Activated naive CD8-positive, alpha-beta T cell (primary cell): ENCODE measurements around the gene TES.

Experiments used
- H3K27ac Mint-ChIP-seq: one replicate; pipeline ENCODE4 v1.8.0; 2021; ENCODE audit warnings: mixed read lengths
- H3K27me3 Mint-ChIP-seq: one replicate; pipeline ENCODE4 v1.8.0; 2021; ENCODE audit warnings: mixed read lengths
- H3K36me3 Mint-ChIP-seq: one replicate; pipeline ENCODE4 v1.8.0; 2021; ENCODE audit warnings: mixed read lengths
- H3K4me1 Mint-ChIP-seq: one replicate; pipeline ENCODE4 v1.8.0; 2021; ENCODE audit warnings: low read depth, mixed read lengths
- H3K4me3 Mint-ChIP-seq: one replicate; pipeline ENCODE4 v1.8.0; 2021; ENCODE audit warnings: mild to moderate bottlenecking, mixed read lengths
- H3K9me3 Mint-ChIP-seq: one replicate; pipeline ENCODE4 v1.8.0; 2021; ENCODE audit warnings: low read depth, mixed read lengths

The TES gene

DNA sequence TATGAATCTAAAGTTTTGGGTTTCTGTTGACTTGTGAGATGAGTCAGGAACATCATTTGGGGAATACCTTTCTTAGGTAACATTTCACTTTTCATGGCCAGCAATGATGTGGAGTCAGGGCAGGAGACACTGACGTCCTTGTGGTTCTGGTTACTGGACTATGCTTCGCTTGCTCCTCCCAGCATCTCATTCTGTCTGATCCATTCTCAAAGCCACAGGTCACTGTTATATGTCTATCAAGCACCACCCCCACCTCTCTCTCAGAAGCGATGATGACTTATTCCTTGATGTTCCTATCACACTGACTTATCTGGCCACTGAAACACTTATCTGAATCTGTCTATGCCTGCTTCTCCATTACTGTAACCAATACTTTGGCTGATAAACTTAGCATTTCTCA is 51.6 kb downstream of the TES start:
- Mint-ChIP-seq H3K27me3 (peaks cover 1% of the 10 kb centered on the region), H3K4me1 (peaks cover 7% of the 10 kb centered on the region), H3K36me3 (peaks cover 4% of the 10 kb centered on the region), H3K9me3 (no peaks in the 10 kb centered on the region), H3K4me3 (no peak overlapping the region), H3K27ac (no peak overlapping the region)

DNA sequence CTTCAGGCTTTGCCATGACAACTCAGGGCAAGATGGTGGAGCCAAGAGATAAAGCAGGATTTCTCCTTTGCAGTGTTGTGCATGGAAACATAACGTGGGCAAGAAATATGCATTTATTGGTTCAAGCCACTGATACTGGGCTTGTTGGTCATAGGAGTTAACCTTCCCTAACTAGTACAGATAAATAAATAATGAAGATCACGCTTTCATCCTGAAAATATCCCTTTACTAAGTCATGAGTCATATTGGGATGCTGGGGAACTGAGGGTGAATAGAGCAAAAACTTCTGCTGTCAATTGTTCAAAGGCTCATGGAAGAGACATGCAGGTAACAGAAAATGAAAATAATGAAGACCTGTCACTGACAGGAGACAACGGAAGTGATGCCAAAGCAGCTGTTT is 55.5 kb downstream of the TES start:
- Mint-ChIP-seq H3K4me1 (no peaks in the 10 kb centered on the region), H3K27ac (no peak overlapping the region)

DNA sequence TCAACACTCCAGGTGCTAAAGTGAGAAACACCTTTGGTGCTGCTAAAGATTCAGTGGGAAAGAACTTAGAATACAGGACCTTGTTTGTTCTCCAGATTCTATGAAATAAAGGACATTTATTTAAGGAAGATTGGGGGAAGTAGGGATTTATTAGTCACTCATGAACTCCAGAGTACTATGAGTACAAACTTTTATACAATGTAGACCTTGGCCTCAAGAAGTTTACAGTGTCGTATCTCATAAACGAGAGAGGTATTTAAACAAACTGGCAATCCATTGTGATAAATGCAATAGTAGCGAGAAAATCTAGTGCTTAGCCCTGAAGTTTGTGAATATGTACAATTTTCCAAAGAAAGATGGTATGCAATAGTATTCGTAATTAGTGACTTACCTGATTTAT is 59.1 kb downstream of the TES start:
- H3K27me3 Mint-ChIP-seq: peaks cover 14% of the 10 kb centered on the region
- H3K36me3 Mint-ChIP-seq: no peaks in the 10 kb centered on the region
- no peaks in the 10 kb centered on the region for H3K9me3 Mint-ChIP-seq
- no peaks in the 10 kb centered on the region for H3K4me1 Mint-ChIP-seq
- H3K4me3 Mint-ChIP-seq: no peak overlapping the region
- H3K27ac Mint-ChIP-seq: no peak overlapping the region

More for the DNA sequence above, 55.5 kb downstream of the TES start:
- peaks cover 7% of the 10 kb centered on the region for H3K27me3 Mint-ChIP-seq
- H3K4me3 Mint-ChIP-seq: no peak overlapping the region
- no peaks in the 10 kb centered on the region for H3K36me3 Mint-ChIP-seq
- no peaks in the 10 kb centered on the region for H3K9me3 Mint-ChIP-seq

DNA sequence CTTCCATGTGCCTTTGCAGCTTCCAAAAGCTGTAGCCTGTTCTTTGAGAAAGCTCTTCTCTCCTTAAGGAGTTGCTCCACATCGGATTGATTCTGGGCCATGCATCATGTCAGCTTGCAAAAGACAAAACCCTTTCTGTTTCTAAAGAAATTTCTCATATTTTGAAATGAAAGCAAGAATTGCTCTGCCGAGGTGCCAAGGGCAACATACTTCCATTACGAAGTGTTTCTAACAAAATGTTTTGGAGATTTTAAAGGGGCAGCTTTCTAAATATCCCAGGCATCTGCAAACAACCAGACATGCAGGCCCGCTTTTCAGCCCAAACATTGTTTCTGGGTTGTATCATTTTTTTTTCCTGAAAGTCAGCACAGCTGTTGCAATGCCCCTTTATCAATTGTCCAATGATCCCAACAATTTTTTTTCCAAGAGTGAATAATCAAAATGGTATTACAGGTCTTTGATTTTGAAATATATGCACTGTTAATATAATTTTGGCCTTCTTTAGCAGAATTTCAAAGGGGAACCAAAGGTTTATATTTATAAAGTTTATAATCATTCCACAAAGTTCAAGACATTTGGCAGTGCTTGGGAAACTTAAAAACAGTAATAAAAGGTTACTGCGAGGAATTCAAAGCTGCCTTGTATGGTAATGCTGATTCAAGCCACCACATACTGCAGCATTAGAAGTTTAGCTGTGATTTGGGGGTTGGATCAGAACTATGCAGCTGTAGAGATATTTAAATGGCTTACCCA is 61.0 kb downstream of the TES start:
- Mint-ChIP-seq H3K9me3 (no peaks in the 10 kb centered on the region), H3K27me3 (peaks cover 15% of the 10 kb centered on the region), H3K4me3 (no peak overlapping the region), H3K27ac (no peak overlapping the region), H3K36me3 (no peaks in the 10 kb centered on the region), H3K4me1 (no peaks in the 10 kb centered on the region)

DNA sequence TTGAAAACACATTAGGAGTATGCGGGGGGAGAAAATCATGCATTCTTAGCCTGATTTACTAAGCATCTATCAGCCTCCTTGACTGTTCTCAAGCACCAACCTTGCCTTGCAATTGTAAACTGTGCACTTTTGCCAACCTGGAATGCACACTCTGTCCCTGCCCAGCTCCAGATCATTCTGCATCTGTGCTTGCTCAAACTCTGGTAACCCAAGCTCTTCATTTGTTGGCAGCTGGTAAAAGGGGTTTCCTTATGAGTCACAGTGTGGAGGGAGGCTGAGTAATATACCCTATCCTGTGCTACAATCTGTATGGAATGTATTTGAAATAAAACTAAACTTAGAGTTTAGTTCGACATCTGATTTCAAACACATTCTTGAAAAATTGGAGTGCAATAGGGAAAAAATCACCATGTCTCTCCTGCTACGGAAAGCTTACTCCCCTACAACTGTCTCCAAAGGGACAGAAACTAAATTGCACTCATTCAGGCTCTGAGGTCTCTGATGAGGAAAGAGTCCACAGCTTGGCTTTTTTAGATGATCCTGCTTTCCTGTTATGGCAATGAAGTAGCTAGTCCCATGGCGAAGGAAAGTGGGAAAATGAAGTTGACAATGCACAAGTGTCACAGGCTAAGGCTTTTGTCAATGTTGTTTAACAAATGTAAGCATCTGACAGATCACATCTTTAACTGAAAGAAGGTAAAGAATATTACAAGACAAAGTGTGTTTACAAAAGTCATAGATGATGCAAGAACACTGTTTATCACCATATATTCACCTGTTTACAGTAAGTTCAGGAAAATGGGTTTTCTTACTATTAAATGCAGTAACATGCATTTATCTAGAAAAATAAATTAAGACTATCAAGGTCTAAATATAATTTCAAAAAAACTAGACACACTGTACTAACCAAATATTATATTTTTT is 61.9 kb downstream of the TES start:
- Mint-ChIP-seq H3K27ac (no peak overlapping the region), H3K4me3 (no peak overlapping the region), H3K27me3 (peaks cover 20% of the 10 kb centered on the region), H3K9me3 (no peaks in the 10 kb centered on the region), H3K4me1 (no peaks in the 10 kb centered on the region), H3K36me3 (no peaks in the 10 kb centered on the region)

DNA sequence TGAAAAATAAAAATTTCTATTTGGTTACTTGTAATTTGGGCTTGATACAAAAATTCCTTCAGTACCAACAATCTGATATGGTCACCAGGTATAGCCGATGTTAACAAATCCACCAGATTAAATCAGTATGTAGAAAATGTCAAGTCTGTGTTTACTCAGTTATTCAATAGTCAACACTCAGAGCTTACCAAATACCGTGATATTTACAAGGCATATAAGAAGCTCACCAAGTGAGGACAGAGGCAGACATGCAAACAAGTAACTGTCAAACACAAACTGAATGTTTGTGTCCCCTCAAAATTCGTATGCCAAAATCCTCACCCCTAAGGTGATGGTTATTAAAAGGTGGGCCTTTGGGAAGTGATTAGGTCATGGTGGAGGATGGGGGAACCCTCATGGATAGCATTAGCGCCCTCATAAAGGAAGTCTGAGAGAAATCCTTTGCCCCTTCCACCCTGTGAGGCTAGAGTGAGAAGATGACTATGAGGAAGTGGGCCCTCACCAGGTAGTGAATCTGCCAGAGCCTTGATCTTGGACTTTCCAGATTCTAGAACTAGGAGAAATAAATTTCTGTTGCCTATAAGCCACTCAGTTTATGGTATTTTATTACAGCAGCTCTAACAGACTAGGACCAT is 63.1 kb downstream of the TES start:
- Mint-ChIP-seq H3K4me3 (no peak overlapping the region), H3K27me3 (peaks cover 21% of the 10 kb centered on the region), H3K36me3 (no peaks in the 10 kb centered on the region), H3K9me3 (no peaks in the 10 kb centered on the region), H3K27ac (no peak overlapping the region), H3K4me1 (no peaks in the 10 kb centered on the region)

DNA sequence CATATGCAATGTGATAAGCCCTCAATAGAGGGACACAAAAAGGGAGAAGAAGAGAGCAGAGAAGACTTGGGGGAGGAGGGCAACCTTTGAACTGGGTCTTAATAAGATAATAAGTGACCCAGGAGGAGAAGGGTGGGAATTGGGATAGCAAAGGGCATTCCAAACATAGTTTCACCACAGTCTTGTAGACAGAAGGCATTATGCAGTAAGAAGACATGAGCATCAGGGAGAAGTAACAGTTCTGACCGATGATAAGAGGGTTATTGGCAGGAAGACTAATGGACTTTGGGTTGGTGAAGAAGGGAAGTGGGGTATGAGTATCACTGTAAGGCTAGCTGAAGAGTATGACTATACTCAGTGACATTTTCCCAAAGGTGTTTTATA is 63.6 kb downstream of the TES start:
- Mint-ChIP-seq H3K27ac (no peak overlapping the region), H3K36me3 (no peaks in the 10 kb centered on the region), H3K4me3 (no peak overlapping the region), H3K27me3 (peaks cover 19% of the 10 kb centered on the region), H3K9me3 (no peaks in the 10 kb centered on the region), H3K4me1 (no peaks in the 10 kb centered on the region)

DNA sequence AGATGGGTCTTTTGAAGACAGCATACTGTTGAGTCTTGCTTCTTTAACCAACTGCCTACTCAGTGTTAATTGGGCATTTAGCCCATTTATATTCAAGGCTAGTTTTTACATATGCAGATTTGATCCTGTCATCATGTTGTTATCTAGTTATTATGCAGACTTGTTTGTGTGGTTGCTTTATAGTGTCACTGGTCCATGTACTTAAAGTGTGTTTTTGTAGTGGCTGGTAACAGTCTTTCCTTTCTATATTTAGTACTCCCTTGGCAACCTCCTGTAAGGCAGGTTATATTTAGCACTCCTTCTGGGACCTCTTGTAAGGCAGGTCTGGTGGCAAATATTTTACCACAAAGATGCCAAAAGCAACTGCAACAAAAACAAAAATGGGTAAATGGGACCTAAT is 66.7 kb downstream of the TES start:
- no peaks in the 10 kb centered on the region for H3K9me3 Mint-ChIP-seq
- no peak overlapping the region for H3K4me3 Mint-ChIP-seq
- H3K27ac Mint-ChIP-seq: no peak overlapping the region
- H3K4me1 Mint-ChIP-seq: peaks cover 2% of the 10 kb centered on the region
- peaks cover 15% of the 10 kb centered on the region for H3K27me3 Mint-ChIP-seq
- no peaks in the 10 kb centered on the region for H3K36me3 Mint-ChIP-seq

DNA sequence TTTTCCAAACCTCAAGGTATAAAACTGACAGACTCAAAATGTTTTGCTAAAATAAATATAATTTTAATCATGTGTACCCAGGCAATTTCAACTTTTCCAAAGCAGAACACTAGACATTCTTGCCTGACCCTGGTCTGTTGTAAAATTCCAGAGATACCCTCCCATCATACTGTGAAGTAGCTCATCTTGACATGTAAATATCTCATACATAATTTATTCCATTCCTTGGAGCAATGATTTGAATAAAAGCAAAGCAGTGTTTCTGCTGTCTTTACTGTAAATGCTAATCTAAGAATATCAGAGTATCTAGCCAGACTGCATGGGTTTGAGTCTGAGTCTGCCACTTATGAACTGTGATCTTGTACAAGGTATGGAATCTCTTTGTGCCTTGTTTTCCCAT is 68.9 kb downstream of the TES start:
- Mint-ChIP-seq H3K27me3 (peaks cover 12% of the 10 kb centered on the region), H3K36me3 (no peaks in the 10 kb centered on the region)

DNA sequence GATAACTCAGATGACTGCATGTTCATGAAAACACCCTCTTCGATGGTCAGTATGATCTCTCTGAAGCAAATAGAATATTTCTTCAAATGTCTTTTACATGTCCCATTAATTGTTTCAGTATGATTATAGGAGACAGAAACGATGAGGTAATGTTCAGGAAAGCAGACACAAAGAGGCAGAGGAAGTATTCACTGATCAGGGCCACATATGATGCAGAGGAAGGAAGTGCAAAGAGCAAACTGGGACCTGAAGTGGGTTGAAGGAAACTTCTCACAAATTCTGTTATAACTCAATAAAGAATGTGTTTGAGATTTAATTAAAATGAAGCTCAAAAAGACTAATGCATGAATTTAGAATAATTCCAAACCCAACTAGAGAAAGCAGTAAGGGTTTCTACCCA is 70.5 kb downstream of the TES start:
- Mint-ChIP-seq H3K27ac (no peak overlapping the region), H3K9me3 (no peaks in the 10 kb centered on the region), H3K36me3 (no peaks in the 10 kb centered on the region), H3K27me3 (peaks cover 13% of the 10 kb centered on the region), H3K4me3 (no peak overlapping the region), H3K4me1 (peaks cover 2% of the 10 kb centered on the region)

More for the DNA sequence above, 68.9 kb downstream of the TES start:
- Mint-ChIP-seq H3K9me3 (no peaks in the 10 kb centered on the region), H3K4me3 (no peak overlapping the region), H3K4me1 (peaks cover 2% of the 10 kb centered on the region), H3K27ac (no peak overlapping the region)

DNA sequence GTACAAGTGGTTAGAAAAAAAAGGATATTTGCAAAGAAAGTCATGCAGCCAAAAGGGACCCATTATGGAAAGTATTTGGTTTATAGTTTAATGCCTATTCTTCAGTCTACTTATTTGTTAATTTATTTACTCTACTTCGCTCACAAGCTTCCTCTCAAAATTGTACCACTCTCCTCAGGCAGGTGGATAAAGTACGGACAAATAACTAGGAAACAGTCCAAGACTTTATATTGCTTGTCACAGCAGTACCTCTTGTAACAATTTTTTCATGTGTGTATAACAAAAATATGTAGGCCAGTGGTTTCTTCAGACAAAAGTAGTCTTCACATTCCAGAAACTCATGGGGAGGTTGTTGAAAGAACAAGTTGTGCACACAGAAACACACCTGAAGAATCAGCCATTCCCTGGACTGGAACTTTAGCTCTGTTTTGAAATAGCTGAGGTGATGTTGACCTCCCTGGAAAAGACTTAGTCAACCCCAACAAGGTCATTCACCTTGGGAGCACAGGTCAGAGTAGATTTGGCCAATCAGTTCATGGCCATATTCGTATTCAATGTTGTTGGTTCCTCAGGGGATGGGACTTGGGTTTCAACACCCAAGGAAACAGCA is 73.4 kb downstream of the TES start:
- Mint-ChIP-seq H3K4me3 (no peak overlapping the region), H3K9me3 (no peaks in the 10 kb centered on the region), H3K27me3 (peaks cover 6% of the 10 kb centered on the region), H3K27ac (no peak overlapping the region), H3K36me3 (no peaks in the 10 kb centered on the region), H3K4me1 (peaks cover 2% of the 10 kb centered on the region)

DNA sequence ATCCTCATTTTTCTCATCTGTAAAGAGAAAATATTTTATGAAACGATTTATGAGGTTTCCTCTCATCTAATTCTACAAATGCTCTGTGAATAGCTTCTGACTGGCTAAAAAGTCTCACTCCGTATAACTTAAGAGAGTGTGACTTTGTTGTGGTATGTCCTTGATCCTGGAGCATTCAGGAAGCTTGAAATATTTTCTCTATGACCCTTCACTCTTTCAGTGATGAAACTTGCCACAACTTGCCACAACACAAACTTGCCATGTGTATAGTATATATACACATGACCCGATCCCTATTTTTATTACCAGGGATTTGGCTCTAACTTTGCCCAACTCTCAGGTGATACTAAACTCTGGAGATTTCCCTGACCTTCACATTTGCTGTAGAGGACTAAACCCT is 74.1 kb downstream of the TES start:
- H3K9me3 Mint-ChIP-seq: no peaks in the 10 kb centered on the region
- no peak overlapping the region for H3K27ac Mint-ChIP-seq
- peaks cover 2% of the 10 kb centered on the region for H3K4me1 Mint-ChIP-seq
- H3K4me3 Mint-ChIP-seq: no peak overlapping the region
- H3K36me3 Mint-ChIP-seq: no peaks in the 10 kb centered on the region
- peaks cover 6% of the 10 kb centered on the region for H3K27me3 Mint-ChIP-seq

DNA sequence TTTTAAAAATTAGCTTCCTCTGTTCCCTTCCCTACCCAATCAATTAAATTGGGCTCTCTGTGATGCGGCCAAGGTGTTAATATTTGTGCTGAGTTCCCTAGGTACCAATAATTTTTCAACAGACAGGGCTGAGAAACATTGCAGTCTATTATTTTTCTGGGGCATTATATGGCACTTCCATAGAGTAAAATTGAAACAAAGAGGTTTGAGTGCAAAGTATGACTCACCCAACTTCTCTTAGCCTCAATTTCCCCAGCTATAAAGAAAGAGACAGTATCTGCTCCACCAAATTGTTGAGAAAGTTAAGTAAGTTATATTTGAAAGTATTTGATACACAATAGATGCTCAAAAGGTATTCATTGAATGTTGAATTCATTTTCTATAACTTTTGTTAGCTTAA is 74.9 kb downstream of the TES start:
- Mint-ChIP-seq H3K27ac (no peak overlapping the region), H3K4me3 (no peak overlapping the region), H3K9me3 (no peaks in the 10 kb centered on the region), H3K4me1 (peaks cover 2% of the 10 kb centered on the region), H3K36me3 (no peaks in the 10 kb centered on the region), H3K27me3 (peaks cover 6% of the 10 kb centered on the region)

DNA sequence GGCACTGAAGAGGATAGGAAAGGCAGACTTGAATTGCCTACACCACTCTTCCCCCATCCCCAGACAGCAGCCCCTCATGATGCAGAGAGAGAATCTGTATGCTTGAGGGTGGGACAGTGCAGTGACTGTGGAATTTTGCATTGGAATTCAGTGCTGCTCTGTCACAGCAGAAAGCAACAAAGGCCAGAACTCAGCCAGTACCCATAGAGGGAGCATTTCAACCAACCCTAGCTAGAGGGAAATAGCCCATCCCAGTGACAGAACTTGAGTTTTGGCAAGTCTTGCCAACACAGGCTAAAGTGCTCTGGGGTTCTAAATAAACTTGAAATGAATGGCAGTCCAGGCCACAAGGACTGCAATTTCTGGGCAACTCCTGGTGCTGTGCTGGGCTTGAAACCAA is 80.4 kb downstream of the TES start:
- Mint-ChIP-seq H3K9me3 (peaks cover 4% of the 10 kb centered on the region), H3K36me3 (no peaks in the 10 kb centered on the region), H3K27me3 (peaks cover 9% of the 10 kb centered on the region), H3K4me3 (no peak overlapping the region), H3K4me1 (no peaks in the 10 kb centered on the region), H3K27ac (no peak overlapping the region)

DNA sequence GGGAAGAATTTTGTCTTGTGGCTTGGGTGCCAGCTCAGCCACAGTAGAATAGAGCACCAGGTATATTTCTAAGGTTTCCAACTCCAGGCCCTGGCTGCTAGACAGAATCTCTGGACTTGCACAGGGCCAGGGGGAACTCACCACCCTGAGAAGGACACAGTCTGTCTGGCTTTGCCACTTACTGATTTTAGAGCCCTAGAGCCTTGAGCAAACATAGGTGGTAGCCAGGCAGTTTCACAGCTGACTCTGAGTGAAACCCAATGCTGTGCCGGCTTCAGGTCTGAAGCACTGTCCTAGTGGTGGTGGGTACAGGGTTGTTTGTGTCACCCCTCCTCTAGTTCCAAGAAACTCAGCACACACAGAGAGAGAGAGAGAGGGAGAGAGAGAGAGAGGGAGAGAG is 81.6 kb downstream of the TES start:
- Mint-ChIP-seq H3K27me3 (peaks cover 9% of the 10 kb centered on the region), H3K36me3 (no peaks in the 10 kb centered on the region), H3K4me1 (no peaks in the 10 kb centered on the region), H3K4me3 (no peak overlapping the region), H3K27ac (no peak overlapping the region), H3K9me3 (peaks cover 4% of the 10 kb centered on the region)
